GM19452 (cell line): ENCODE data around the gene KLHL5.
"Not testable (repeated sequence)": the region's sequence is repeated elsewhere in the genome, so short reads cannot be mapped to it uniquely, and the experiment has no call there.

Experiments used
- ATAC-seq: cut with Tn5 transposase; IDR thresholded peaks from one replicate; pipeline ENCODE4 v1.9.1; 2021; ENCODE audit not compliant: unreplicated experiment

The KLHL5 gene

GRCh38 chr4:39062094-39062769 lies at the start of gene KLHL5:
TSS of gene KLHL5 (plus strand) at chr4:39062232. CDS start at chr4:39062653, 421 bp downstream.
- no peak for ATAC-seq

- ATAC-seq, result no peak
Observed at GRCh38 chr4:39014028-39014427, 48.0 kb upstream of the KLHL5 start.

GRCh38 chr4:39020130-39020529 lies 41.9 kb upstream of the KLHL5 start:
- ATAC-seq, result no peak

- no peak for ATAC-seq
Observed at GRCh38 chr4:39021631-39022030, 40.4 kb upstream of the KLHL5 start.

- no peak for ATAC-seq
Observed at GRCh38 chr4:39022241-39022640, 39.8 kb upstream of the KLHL5 start.

GRCh38 chr4:39023059-39023458 lies 39.0 kb upstream of the KLHL5 start:
- ATAC-seq, result no peak

- ATAC-seq, result no peak
Observed at GRCh38 chr4:39024311-39024865, 37.6 kb upstream of the KLHL5 start.

GRCh38 chr4:39025552-39026085 lies 36.4 kb upstream of the KLHL5 start:
- ATAC-seq, result no peak

- no peak for ATAC-seq
Observed at GRCh38 chr4:39026096-39026495, 35.9 kb upstream of the KLHL5 start.

GRCh38 chr4:39029752-39030694 lies 32.0 kb upstream of the KLHL5 start:
- peak; percentile 37 for ATAC-seq

GRCh38 chr4:39030725-39031124 lies 31.3 kb upstream of the KLHL5 start:
- ATAC-seq, result peak; percentile 7

GRCh38 chr4:39031590-39032020 lies 30.4 kb upstream of the KLHL5 start:
- ATAC-seq, result not testable (repeated sequence)

- peak; percentile 55 for ATAC-seq
Observed at GRCh38 chr4:39032218-39033085, 29.6 kb upstream of the KLHL5 start, which contains the start of gene TMEM156. TSS of gene TMEM156 (minus strand) at chr4:39032409. CDS start at chr4:39032313, 96 bp downstream.

- ATAC-seq, result no peak
Observed at GRCh38 chr4:39036172-39036571, 25.9 kb upstream of the KLHL5 start.

GRCh38 chr4:39037491-39037825 lies 24.6 kb upstream of the KLHL5 start:
- no peak for ATAC-seq

GRCh38 chr4:39037941-39038340 lies 24.1 kb upstream of the KLHL5 start:
- ATAC-seq, result no peak

- ATAC-seq, result no peak
Observed at GRCh38 chr4:39039108-39039507, 22.9 kb upstream of the KLHL5 start.

- ATAC-seq, result no peak
Observed at GRCh38 chr4:39042366-39042765, 19.7 kb upstream of the KLHL5 start.

- no peak for ATAC-seq
Observed at GRCh38 chr4:39043058-39043860, 18.8 kb upstream of the KLHL5 start.
